Lung (tissue), 12 donors: Measurements from ENCODE around the gene S100A10. TPM values are rescaled to one million over a fixed set of nuclear protein-coding genes. Genes with fewer than 3 reads are reported as not detected.

Experiments
- ATAC-seq: fragments of 200-7000 bp; cut with Tn5 transposase; one replicate; pipeline ENCODE4 v1.9.1; 2020; ENCODE audit warnings: moderate number of reproducible peaks; ENCODE audit not compliant: insufficient read depth, low FRiP score
- DNase-seq, 3 donors: peaks; one replicate each; pipeline ENCODE4 v3.0.0-alpha.2; 2013 to 2017
- H3K27ac ChIP-seq, 2 donors: one replicate each; pipeline ENCODE4 v1.5.1; 2013; ENCODE audit warnings: mild to moderate bottlenecking in 2 of 2, moderate library complexity in 2 of 2, control low read depth in 1 of 2, inconsistent platforms in 1 of 2, low read depth in 1 of 2, low read length in 1 of 2
- H3K27me3 ChIP-seq, 3 donors: one replicate each; pipeline ENCODE4 v1.5.1; 2013; ENCODE audit warnings: low read length in 2 of 3; ENCODE audit not compliant: control insufficient read depth in 3 of 3, insufficient read depth in 3 of 3
- H3K36me3 ChIP-seq, 4 donors: one replicate each; pipeline ENCODE4 v1.5.1; 2013; ENCODE audit warnings: low read length in 4 of 4, mild to moderate bottlenecking in 1 of 4, moderate library complexity in 1 of 4; ENCODE audit not compliant: control insufficient read depth in 4 of 4, insufficient read depth in 4 of 4
- H3K4me1 ChIP-seq, 5 donors: one replicate each; pipeline ENCODE4 v1.5.1; 2013; ENCODE audit warnings: low read length in 5 of 5, mild to moderate bottlenecking in 2 of 5, moderate library complexity in 1 of 5; ENCODE audit not compliant: control insufficient read depth in 5 of 5, insufficient read depth in 5 of 5
- H3K4me3 ChIP-seq: one replicate; pipeline ENCODE4 v1.5.1; 2013; ENCODE audit warnings: mild to moderate bottlenecking, control low read depth, moderate library complexity
- H3K9ac ChIP-seq, 2 donors: one replicate each; pipeline ENCODE4 v1.5.1; 2013; ENCODE audit warnings: low read length in 2 of 2, control low read depth in 1 of 2; ENCODE audit not compliant: insufficient read depth in 1 of 2
- H3K9me3 ChIP-seq, 4 donors: one replicate each; pipeline ENCODE4 v1.5.1; 2013; ENCODE audit warnings: low read length in 3 of 4, mild to moderate bottlenecking in 1 of 4, moderate library complexity in 1 of 4; ENCODE audit not compliant: control insufficient read depth in 4 of 4, insufficient read depth in 3 of 4
- WGBS, 2 donors: extraction: QIAGEN DNeasy Blood & Tissue Kit; methylation state at CpG; one replicate each; pipeline ENCODE4 v1.1.7; 2013; 5-methylcytosine and 5-hydroxymethylcytosine counted together
- polyA plus RNA-seq, 2 donors: library from polyadenylated mRNA; stranded (reverse); fragments of 200-250 nt; gene quantifications; one replicate each; pipeline ENCODE4 v1.2.1, GENCODE V29; 2013
- total RNA-seq, 2 donors: library from RNA; depleted of rRNA in 1 of 2; stranded (reverse); fragments of >200 nt in 1 of 2; gene quantifications; one replicate each; pipeline ENCODE4 v1.2.1, GENCODE V29; 2014 to 2021
- TF ChIP-seq, protein P1 (sequence below): IDR thresholded peaks from 2 replicates; pipeline ENCODE4 v1.5.1; 2012; ENCODE audit warnings: mild to moderate bottlenecking; ENCODE audit errors: control extremely low read depth, extremely low read depth
- donor health status: control.
- donor health status: control.
- donor health status: Bipolar disorder and iron deficiency.
- donor health status: healthy.
- donor health status: DM: yes; HTN: yes; CAD: no.

The S100A10 gene
- total and polyA plus RNA-seq, 4 donors, result 205 to 1,003 (median 674) TPM

DNA sequence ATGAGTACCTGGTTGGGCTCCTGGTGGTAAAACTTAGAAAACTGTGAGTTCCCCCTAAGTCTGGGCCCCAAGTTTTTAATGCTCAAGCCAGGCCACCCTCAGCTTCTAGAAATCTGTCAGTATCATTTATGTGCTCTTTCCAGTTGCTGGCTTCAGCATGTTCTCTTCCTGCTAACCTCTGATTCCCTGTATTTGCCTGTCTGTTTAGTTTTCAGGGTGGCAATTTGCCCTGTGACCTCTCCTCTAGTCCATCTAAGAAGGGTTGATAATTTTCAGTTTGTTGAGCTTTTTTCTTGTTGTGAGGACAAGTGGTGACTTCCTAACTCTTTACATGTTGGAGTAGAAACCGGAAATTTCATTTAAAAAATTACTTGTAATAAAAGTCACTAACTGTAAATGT lies 16.0 kb upstream of the S100A10 start:
- Histone ChIP-seq H3K36me3 (no peaks in the 10 kb centered on the region), H3K27ac (no peak overlapping the region), H3K4me3 (no peak overlapping the region), H3K9me3 (no peaks in the 10 kb centered on the region), H3K9ac (no peak overlapping the region), H3K27me3 (peaks cover 0 to 4% (median 0%) of the 10 kb centered on the region in 3 donors), H3K4me1 (no peaks in the 10 kb centered on the region)
- DNase-seq (no peak), ATAC-seq (no peak)
- WGBS, 2 donors, result 91 to 97% methylated on average over 1 of the region's 1 CpG
- TF ChIP-seq, protein P1, sequence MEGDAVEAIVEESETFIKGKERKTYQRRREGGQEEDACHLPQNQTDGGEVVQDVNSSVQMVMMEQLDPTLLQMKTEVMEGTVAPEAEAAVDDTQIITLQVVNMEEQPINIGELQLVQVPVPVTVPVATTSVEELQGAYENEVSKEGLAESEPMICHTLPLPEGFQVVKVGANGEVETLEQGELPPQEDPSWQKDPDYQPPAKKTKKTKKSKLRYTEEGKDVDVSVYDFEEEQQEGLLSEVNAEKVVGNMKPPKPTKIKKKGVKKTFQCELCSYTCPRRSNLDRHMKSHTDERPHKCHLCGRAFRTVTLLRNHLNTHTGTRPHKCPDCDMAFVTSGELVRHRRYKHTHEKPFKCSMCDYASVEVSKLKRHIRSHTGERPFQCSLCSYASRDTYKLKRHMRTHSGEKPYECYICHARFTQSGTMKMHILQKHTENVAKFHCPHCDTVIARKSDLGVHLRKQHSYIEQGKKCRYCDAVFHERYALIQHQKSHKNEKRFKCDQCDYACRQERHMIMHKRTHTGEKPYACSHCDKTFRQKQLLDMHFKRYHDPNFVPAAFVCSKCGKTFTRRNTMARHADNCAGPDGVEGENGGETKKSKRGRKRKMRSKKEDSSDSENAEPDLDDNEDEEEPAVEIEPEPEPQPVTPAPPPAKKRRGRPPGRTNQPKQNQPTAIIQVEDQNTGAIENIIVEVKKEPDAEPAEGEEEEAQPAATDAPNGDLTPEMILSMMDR, result no peak

DNA sequence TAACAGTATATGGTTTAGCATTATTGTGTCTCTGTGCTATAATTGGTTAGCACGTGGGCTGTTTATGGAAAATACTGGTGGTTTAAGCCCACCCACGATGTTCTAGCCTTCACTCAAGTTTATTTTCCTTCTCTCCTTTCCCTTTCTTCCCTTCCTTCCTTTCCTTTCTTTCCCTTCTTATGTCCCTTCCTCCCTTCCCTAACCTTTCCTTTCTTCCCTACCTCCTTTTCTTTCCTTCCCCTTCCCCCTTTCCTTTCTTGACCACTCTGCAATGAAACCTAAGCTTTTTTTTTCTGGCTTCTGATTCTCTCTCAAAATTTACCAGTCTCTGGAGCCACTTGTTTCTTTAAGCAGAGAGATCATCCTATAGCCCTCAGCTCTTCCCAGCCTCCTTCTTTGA lies 13.4 kb upstream of the S100A10 start:
- 49 to 50% methylated on average over 2 of the region's 2 CpGs for WGBS, 2 donors
- Histone ChIP-seq H3K36me3 (no peaks in the 10 kb centered on the region), H3K27ac (no peak overlapping the region), H3K4me1 (no peaks in the 10 kb centered on the region), H3K9me3 (no peaks in the 10 kb centered on the region), H3K9ac (no peak overlapping the region), H3K27me3 (peaks cover 0 to 9% (median 8%) of the 10 kb centered on the region in 3 donors), H3K4me3 (no peak overlapping the region)
- DNase-seq, result no peak
- TF ChIP-seq, protein P1, result no peak
- ATAC-seq, result no peak

DNA sequence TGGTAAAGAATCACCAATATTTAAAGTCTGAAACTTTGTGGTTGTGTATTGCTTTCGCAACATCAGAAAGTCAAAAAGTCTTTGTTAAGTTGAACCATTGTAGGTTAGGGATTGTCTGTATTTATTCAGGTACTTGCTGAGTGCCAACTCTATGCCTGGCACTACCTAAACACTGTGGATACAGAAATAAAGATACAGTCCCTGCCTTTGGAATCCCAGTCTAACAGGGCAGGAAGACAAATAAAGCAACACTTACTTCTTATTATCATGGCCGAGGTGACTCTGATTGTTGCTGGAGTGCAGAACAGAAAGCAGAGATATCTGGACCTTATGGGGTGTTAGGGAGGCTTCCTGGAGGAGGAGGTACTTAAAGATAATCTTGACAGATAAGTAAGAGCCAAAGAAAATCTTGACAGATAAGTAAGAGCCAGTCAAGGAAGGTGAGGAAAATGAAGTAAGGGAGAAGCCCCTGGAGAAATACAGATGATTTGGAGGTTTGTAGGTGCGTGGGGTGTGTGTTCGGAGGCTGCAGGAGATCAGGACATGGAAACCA lies 11.8 kb upstream of the S100A10 start:
- ATAC-seq (no peak), DNase-seq (no peak)
- Histone ChIP-seq H3K4me1 (no peaks in the 10 kb centered on the region), H3K27me3 (peaks cover 0 to 9% (median 8%) of the 10 kb centered on the region in 3 donors), H3K4me3 (no peak overlapping the region), H3K9ac (no peak overlapping the region), H3K36me3 (no peaks in the 10 kb centered on the region), H3K27ac (no peak overlapping the region), H3K9me3 (no peaks in the 10 kb centered on the region)
- WGBS, 2 donors, result 59 to 66% methylated on average over 4 of the region's 4 CpGs
- TF ChIP-seq, protein P1, result no peak
